ENCODE data around the gene RC3H2. TPM values are rescaled to one million over a fixed set of nuclear protein-coding genes. Genes with fewer than 3 reads are reported as not detected.

The RC3H2 gene
- total and polyA plus RNA-seq, 10 of the 15 experiments (the other 5 are each of a cell fraction or from before 2014, with no cell fraction given), result 7.2 to 25.5 (median 16.1) TPM

DNA sequence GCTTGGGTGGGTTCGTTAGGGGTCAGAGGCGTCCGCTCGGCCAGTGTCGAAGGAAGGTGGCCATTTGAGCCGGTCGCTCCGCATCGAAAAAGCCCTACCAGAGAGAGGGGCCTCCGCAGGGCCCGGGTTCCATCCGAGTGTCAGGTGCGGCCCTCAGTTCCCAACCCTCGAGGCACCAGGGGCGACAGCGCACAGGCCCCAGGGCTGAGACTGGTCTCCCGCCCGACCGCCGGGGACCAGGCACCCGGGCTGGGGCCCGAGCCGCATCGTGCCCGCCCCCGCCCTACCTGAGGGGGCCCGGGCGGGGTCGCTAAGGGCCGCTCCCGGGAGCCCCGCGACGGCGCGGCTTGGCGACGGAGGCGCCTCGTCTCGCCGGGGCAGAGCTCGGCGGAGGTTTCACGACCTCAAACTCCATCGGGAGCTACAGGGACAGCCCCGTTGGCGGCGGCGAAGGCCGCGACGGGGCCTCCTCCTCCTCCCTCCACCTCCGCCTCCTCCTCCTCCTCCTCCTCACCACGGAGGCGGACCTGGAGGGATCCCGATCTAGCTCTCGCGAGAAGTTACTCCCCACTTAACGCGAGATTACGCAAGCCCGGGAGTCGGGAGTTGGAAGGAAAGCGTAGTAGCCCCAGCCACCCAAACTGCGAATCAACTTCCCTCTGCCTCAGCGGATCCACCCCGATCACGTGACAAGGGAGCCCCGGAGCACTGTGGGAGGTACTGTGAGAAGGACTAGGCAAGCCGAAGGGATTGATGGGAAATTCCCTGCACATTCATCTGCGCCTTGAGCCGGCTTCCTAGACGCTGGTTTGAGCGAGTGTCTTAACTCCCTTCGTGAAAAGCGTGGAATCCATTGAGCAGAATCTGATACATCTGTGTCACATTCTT, at the start of gene RC3H2 (continued):
- TF ChIP-seq RCOR1 (conservative IDR thresholded peaks at IDR 0.05; ENCODE audit: low read depth, low read length) (peak; percentile 95; the same call in 1 of the 2 replicates), SMAD5 (IDR thresholded peaks at IDR 0.05; ENCODE audit: low read depth) (peak; percentile 45; the same call in 1 of the 2 replicates), CREM (IDR thresholded peaks at IDR 0.05; ENCODE audit: low read depth) (peak; percentile 72), SMAD1 (IDR thresholded peaks at IDR 0.05; ENCODE audit: low read depth, partially characterized antibody) (no peak), ZSCAN29 (IDR thresholded peaks at IDR 0.05) (no peak), SIN3A (IDR thresholded peaks at IDR 0.05; ENCODE audit: low read depth, low read length) (0 out of 2 replicates have a peak, but pooled peaks have one; percentile 35), JUNB (IDR thresholded peaks at IDR 0.05) (no peak), KLF5 (IDR thresholded peaks at IDR 0.05; ENCODE audit: partially characterized antibody) (peak; percentile 66), KAT2A (conservative IDR thresholded peaks at IDR 0.05; ENCODE audit: control insufficient read depth, low read depth, low read length) (no peak), RAD21 (IDR thresholded peaks at IDR 0.05; ENCODE audit: insufficient read depth, low read depth, low read length) (no peak), LARP7 (IDR thresholded peaks at IDR 0.05) (no peak; the same call in 1 of the 2 replicates), NFYB (IDR thresholded peaks at IDR 0.05; ENCODE audit: insufficient read depth, low read depth, low read length) (peak; percentile 60; the same call in 1 of the 2 replicates), NR2C1 (IDR thresholded peaks at IDR 0.05) (no peak; the same call in 1 of the 2 replicates), ETV6 (conservative IDR thresholded peaks at IDR 0.05 in 1 of 2, IDR thresholded peaks at IDR 0.05 in 1 of 2; ENCODE audit: borderline replicate concordance in 1 of 2, low read depth in 1 of 2) (no peak), FOXK2 (IDR thresholded peaks at IDR 0.05) (no peak), NFXL1 (IDR thresholded peaks at IDR 0.05; ENCODE audit: borderline replicate concordance) (peak; percentile 96; the same call in 1 of the 2 replicates), SREBF1 (IDR thresholded peaks at IDR 0.05; ENCODE audit: low read length) (no peak), DPF2 (IDR thresholded peaks at IDR 0.05) (peak; percentile 86), CHD2 (IDR thresholded peaks at IDR 0.05; ENCODE audit: borderline replicate concordance, low read depth, low read length) (peak; percentile 99), RELA (IDR thresholded peaks at IDR 0.05; ENCODE audit: borderline replicate concordance, partially characterized antibody) (no peak), SIX5 (IDR thresholded peaks at IDR 0.05; ENCODE audit: low read depth, low read length, severe bottlenecking) (peak; percentile 63), CREB1 (IDR thresholded peaks at IDR 0.05; ENCODE audit: low read depth) (peak; percentile 56; the same call in 1 of the 2 replicates)
- TF ChIP-seq, protein P1, sequence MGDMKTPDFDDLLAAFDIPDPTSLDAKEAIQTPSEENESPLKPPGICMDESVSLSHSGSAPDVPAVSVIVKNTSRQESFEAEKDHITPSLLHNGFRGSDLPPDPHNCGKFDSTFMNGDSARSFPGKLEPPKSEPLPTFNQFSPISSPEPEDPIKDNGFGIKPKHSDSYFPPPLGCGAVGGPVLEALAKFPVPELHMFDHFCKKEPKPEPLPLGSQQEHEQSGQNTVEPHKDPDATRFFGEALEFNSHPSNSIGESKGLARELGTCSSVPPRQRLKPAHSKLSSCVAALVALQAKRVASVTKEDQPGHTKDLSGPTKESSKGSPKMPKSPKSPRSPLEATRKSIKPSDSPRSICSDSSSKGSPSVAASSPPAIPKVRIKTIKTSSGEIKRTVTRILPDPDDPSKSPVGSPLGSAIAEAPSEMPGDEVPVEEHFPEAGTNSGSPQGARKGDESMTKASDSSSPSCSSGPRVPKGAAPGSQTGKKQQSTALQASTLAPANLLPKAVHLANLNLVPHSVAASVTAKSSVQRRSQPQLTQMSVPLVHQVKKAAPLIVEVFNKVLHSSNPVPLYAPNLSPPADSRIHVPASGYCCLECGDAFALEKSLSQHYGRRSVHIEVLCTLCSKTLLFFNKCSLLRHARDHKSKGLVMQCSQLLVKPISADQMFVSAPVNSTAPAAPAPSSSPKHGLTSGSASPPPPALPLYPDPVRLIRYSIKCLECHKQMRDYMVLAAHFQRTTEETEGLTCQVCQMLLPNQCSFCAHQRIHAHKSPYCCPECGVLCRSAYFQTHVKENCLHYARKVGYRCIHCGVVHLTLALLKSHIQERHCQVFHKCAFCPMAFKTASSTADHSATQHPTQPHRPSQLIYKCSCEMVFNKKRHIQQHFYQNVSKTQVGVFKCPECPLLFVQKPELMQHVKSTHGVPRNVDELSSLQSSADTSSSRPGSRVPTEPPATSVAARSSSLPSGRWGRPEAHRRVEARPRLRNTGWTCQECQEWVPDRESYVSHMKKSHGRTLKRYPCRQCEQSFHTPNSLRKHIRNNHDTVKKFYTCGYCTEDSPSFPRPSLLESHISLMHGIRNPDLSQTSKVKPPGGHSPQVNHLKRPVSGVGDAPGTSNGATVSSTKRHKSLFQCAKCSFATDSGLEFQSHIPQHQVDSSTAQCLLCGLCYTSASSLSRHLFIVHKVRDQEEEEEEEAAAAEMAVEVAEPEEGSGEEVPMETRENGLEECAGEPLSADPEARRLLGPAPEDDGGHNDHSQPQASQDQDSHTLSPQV (IDR thresholded peaks at IDR 0.05), result no peak
- TF ChIP-seq, protein P2, sequence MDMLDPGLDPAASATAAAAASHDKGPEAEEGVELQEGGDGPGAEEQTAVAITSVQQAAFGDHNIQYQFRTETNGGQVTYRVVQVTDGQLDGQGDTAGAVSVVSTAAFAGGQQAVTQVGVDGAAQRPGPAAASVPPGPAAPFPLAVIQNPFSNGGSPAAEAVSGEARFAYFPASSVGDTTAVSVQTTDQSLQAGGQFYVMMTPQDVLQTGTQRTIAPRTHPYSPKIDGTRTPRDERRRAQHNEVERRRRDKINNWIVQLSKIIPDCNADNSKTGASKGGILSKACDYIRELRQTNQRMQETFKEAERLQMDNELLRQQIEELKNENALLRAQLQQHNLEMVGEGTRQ (IDR thresholded peaks at IDR 0.05; ENCODE audit: borderline replicate concordance, low read depth, low read length), result peak; percentile 88
- TF ChIP-seq, protein P3, sequence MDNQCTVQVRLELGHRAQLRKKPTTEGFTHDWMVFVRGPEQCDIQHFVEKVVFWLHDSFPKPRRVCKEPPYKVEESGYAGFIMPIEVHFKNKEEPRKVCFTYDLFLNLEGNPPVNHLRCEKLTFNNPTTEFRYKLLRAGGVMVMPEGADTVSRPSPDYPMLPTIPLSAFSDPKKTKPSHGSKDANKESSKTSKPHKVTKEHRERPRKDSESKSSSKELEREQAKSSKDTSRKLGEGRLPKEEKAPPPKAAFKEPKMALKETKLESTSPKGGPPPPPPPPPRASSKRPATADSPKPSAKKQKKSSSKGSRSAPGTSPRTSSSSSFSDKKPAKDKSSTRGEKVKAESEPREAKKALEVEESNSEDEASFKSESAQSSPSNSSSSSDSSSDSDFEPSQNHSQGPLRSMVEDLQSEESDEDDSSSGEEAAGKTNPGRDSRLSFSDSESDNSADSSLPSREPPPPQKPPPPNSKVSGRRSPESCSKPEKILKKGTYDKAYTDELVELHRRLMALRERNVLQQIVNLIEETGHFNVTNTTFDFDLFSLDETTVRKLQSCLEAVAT (IDR thresholded peaks at IDR 0.05), result peak; percentile 46; the same call in 1 of the 2 replicates
